GM12878 (cell line): Measurements from ENCODE around the gene COTL1. TPM values are rescaled to one million over a fixed set of nuclear protein-coding genes. Genes with fewer than 3 reads are reported as not detected.

Experiments used
- ASH2L ChIP-seq: fragments of 300-600, 200-600 bp; sonication (generic); IDR thresholded peaks from 2 replicates; pipeline ENCODE4 v1.6.1; 2017; ENCODE audit warnings: low read depth, mild to moderate bottlenecking, borderline replicate concordance
- CREB1 ChIP-seq: IDR thresholded peaks from 2 replicates; pipeline ENCODE4 v1.6.1; 2012; ENCODE audit warnings: low read depth, mild to moderate bottlenecking, inconsistent platforms
- KDM1A ChIP-seq: fragments of 200-600 bp; sonication (generic); IDR thresholded peaks from 2 replicates; pipeline ENCODE4 v1.6.1; 2016; ENCODE audit warnings: borderline replicate concordance
- MEF2B ChIP-seq: fragments of 450-650 bp; IDR thresholded peaks from 2 replicates; pipeline ENCODE4 v1.6.1; 2018; ENCODE audit warnings: mild to moderate bottlenecking, moderate library complexity; ENCODE audit not compliant: partially characterized antibody, poor library complexity, severe bottlenecking
- NFXL1 ChIP-seq: fragments of 450-650 bp; IDR thresholded peaks from 2 replicates; pipeline ENCODE4 v1.6.1; 2017; ENCODE audit warnings: antibody characterized with exemption, mild to moderate bottlenecking, borderline replicate concordance
- POU2F2 ChIP-seq: IDR thresholded peaks from 3 replicates; pipeline ENCODE4 v1.6.1; 2011; ENCODE audit warnings: low read depth, mild to moderate bottlenecking, low read length, borderline replicate concordance
- RAD51 ChIP-seq: fragments of 450-650 bp; IDR thresholded peaks from 2 replicates; pipeline ENCODE4 v1.6.1; 2016; ENCODE audit warnings: moderate library complexity, mild to moderate bottlenecking, inconsistent platforms
- SRF ChIP-seq, 2 experiments: IDR thresholded peaks; 2 replicates each; pipeline ENCODE4 v1.6.1; 2011; ENCODE audit warnings: low read depth in 2 of 2, low read length in 2 of 2, mild to moderate bottlenecking in 1 of 2, moderate library complexity in 1 of 2
- STAT1 ChIP-seq: fragments of 450-650 bp; conservative IDR thresholded peaks from 2 replicates; pipeline ENCODE4 v1.6.1; 2014; ENCODE audit warnings: antibody characterized with exemption, mild to moderate bottlenecking
- SUZ12 ChIP-seq: fragments of 200-600 bp; sonication (generic); IDR thresholded peaks from one replicate; pipeline ENCODE4 v1.6.1; 2018; ENCODE audit warnings: antibody characterized with exemption, mild to moderate bottlenecking; ENCODE audit not compliant: unreplicated experiment
- USF1 ChIP-seq: IDR thresholded peaks from 2 replicates; pipeline ENCODE4 v1.6.1; 2011; ENCODE audit warnings: borderline replicate concordance, low read depth, mild to moderate bottlenecking, moderate library complexity, mixed read lengths, low read length; ENCODE audit not compliant: insufficient read depth; ENCODE audit errors: extremely low read length
- YBX1 ChIP-seq: fragments of 450-650 bp; IDR thresholded peaks from 2 replicates; pipeline ENCODE4 v1.6.1; 2016; ENCODE audit warnings: antibody characterized with exemption
- ZNF217 ChIP-seq: fragments of 450-650 bp; IDR thresholded peaks from 2 replicates; pipeline ENCODE4 v1.6.1; 2017; ENCODE audit warnings: antibody characterized with exemption, mild to moderate bottlenecking
- polyA plus RNA-seq, 11 experiments: library from polyadenylated mRNA; depleted of rRNA in 4 of 11; unstranded in 6 of 11; stranded (reverse) in 5 of 11; fragments of >200 nt; fragmentation: Nextera tagmentation in 4 of 11; fragmentation: Illumina TruSeq in 1 of 11; extraction: Ambion mirVana in 4 of 11; extraction: Trizol in 1 of 11; gene quantifications; 1 replicate in 1 of 11; 2 replicates in 10 of 11; pipeline versions ENCODE4 v1.2.1 to v1.2.3, GENCODE V29; 2011 to 2016; ENCODE audit warnings: inconsistent platforms in 2 of 11, missing spikeins in 2 of 11, low read depth in 1 of 11
- total RNA-seq, 4 experiments: library from RNA; depleted of rRNA in 3 of 4; stranded (reverse); fragments of >200 nt in 3 of 4; fragmentation: Illumina TruSeq in 1 of 4; extraction: Trizol in 1 of 4; gene quantifications; 2 replicates each; pipeline versions ENCODE4 v1.2.1 to v1.2.3, GENCODE V29; 2013 to 2021

COTL1 gene
- total and polyA plus RNA-seq, 10 of the 15 experiments (the other 5 are each of a cell fraction or from before 2014, with no cell fraction given): 140 to 894 (median 330) TPM

DNA sequence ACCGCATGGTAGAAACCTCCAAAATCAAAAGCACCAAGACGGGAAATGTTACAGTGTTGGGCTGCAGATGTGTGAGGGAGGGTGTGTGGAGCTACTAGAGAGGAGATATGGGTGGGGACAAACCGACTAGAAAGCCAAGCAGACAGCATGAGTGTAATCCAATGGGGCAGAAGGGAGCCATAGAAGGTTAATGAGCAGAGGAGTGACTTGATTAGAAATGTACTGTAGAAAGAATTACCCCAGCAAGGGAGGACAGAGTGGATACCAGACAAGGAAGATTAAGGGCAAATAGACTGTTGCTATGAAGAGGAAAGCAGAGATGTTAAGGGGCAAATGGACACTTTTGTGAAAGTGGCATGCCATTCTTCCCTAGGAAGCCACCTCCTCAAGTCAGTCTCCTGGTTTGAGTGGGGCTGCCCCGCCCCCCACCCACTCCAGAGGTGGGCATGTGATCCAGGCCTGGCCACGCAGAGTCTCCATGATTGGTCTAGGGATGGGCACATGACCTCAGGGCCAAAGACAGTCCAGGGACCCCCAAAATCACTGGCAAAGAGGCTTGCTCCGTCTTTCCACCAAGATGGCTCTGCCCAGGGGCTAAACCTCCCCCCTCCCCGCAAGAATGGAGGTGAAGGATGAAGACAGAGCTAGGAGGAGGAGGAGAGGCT is 4.3 kb downstream of the COTL1 start (continued):
- peak; percentile 64; the same call in 1 of the 2 replicates for TF ChIP-seq ZNF217
- TF ChIP-seq RAD51: peak; percentile 92
- no peak for TF ChIP-seq NFXL1
- no peak for TF ChIP-seq STAT1
- TF ChIP-seq SRF (IDR thresholded peaks at IDR 0.05; ENCODE audit: low read depth in 2 of 2, low read length in 2 of 2): no peak
- no peak for TF ChIP-seq POU2F2
- no peak for TF ChIP-seq ASH2L
- TF ChIP-seq KDM1A: no peak
- TF ChIP-seq YBX1: no peak
- no peak for TF ChIP-seq SUZ12
- peak; percentile 62 for TF ChIP-seq USF1
- no peak for TF ChIP-seq MEF2B
- TF ChIP-seq CREB1: no peak
